ENCODE results near the gene MAL. TPM values are rescaled to one million over a fixed set of nuclear protein-coding genes. Genes with fewer than 3 reads are reported as not detected.
A peak's percentile ranks its signal among the peaks of the same experiment; 100 is the strongest.

The MAL gene
- total RNA-seq, 1 donor from 2014 or later = 63.8 TPM

GRCh38 chr2:94982675-94983074, 42.8 kb upstream of the MAL start:
- no peak for TF ChIP-seq CTCF (conservative IDR thresholded peaks at IDR 0.05; ENCODE audit: low read depth, low read length)
- no peak for DNase-seq (ENCODE audit: low read depth)
- no peak overlapping the region for H3K4me3 ChIP-seq (ENCODE audit: low read depth, low read length)

- H3K4me3 ChIP-seq (ENCODE audit: low read depth, low read length) = no peak overlapping the region
- TF ChIP-seq CTCF (conservative IDR thresholded peaks at IDR 0.05; ENCODE audit: low read depth, low read length) = no peak
- DNase-seq (ENCODE audit: low read depth) = no peak
These were observed 40.4 kb upstream of the MAL start for GRCh38 chr2:94984964-94985575.

GRCh38 chr2:94985636-94986035, 39.9 kb upstream of the MAL start:
- no peak overlapping the region for H3K4me3 ChIP-seq (ENCODE audit: low read depth, low read length)
- DNase-seq (ENCODE audit: low read depth) = no peak
- TF ChIP-seq CTCF (conservative IDR thresholded peaks at IDR 0.05; ENCODE audit: low read depth, low read length) = no peak

DNA sequence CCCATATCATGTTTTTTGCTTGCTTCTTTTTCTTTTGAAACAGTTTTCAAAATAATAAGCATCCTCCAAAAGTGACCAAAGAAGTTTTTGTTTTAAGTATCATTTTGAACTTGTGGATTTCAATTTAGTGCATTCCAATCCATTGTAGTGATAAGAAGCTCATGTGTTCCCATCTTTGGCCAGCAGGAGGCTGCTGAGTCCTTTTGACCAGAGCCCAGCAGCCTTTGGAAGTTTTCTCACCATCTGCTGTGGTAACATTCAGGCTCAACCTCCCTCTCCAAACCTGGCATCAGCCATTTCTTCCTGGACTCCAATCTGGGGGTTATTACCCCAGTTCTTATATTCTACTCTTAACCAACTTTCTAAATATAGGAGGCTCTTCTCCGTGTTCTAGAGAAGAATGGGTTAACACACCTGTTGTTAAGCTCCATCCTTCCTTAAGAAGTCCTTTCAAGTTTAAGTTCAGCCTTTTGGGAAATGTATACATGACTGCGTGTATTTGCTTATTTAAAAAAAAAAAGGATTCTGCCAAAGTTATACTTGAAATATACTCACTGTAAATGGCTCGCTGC, 39.0 kb upstream of the MAL start:
- peak; percentile 81 for TF ChIP-seq CTCF (conservative IDR thresholded peaks at IDR 0.05; ENCODE audit: low read depth, low read length)

GRCh38 chr2:94987074-94988020, 38.2 kb upstream of the MAL start:
- no peak overlapping the region for H3K4me3 ChIP-seq (ENCODE audit: low read depth, low read length)
- no peak for DNase-seq (ENCODE audit: low read depth)
- no peak for TF ChIP-seq CTCF (conservative IDR thresholded peaks at IDR 0.05; ENCODE audit: low read depth, low read length)

More for the DNA sequence above, 39.0 kb upstream of the MAL start:
- no peak for DNase-seq (ENCODE audit: low read depth)
- H3K4me3 ChIP-seq (ENCODE audit: low read depth, low read length) = no peak overlapping the region

- H3K4me3 ChIP-seq (ENCODE audit: low read depth, low read length) = no peak overlapping the region
- no peak for DNase-seq (ENCODE audit: low read depth)
- TF ChIP-seq CTCF (conservative IDR thresholded peaks at IDR 0.05; ENCODE audit: low read depth, low read length) = no peak
These were observed 34.6 kb upstream of the MAL start for GRCh38 chr2:94990956-94991355.
